Measurements from ENCODE around the gene HSDL1.

DNA sequence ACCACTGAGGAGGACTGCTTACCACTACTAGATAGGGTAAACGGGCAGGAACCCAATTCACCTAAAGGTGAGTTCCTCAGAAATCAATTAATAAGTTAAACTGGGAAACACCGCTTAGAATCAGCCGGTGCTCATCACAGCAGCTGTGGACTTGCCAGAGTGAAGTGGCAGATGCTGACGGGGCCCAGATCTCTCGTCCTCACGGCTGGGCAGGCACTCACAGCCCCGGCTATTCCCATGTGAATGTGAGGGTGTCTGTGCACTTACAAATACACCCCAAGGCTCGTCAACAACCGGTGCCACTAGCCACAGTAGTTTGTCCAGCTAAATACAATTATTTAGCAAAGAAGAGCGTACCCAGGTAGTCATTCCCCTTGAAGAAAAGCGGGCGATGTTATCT, 58.0 kb downstream of the HSDL1 start:
- TF ChIP-seq, protein P1, sequence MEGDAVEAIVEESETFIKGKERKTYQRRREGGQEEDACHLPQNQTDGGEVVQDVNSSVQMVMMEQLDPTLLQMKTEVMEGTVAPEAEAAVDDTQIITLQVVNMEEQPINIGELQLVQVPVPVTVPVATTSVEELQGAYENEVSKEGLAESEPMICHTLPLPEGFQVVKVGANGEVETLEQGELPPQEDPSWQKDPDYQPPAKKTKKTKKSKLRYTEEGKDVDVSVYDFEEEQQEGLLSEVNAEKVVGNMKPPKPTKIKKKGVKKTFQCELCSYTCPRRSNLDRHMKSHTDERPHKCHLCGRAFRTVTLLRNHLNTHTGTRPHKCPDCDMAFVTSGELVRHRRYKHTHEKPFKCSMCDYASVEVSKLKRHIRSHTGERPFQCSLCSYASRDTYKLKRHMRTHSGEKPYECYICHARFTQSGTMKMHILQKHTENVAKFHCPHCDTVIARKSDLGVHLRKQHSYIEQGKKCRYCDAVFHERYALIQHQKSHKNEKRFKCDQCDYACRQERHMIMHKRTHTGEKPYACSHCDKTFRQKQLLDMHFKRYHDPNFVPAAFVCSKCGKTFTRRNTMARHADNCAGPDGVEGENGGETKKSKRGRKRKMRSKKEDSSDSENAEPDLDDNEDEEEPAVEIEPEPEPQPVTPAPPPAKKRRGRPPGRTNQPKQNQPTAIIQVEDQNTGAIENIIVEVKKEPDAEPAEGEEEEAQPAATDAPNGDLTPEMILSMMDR (IDR thresholded peaks at IDR 0.05), result no peak
- TF ChIP-seq EZH2 (IDR thresholded peaks at IDR 0.05; ENCODE audit: borderline replicate concordance, insufficient read depth, low read depth, low read length, poor library complexity, severe bottlenecking), result no peak

Measured in B cell (primary cell).